NT2/D1 (cell line): Measurements from ENCODE around the gene TBX2.
A peak's percentile ranks its signal among the peaks of the same experiment; 100 is the strongest.

Experiments used
- DNase-seq: peaks from one replicate; pipeline ENCODE4 v3.0.0-alpha.2; 2011; ENCODE audit warnings: low read depth, low spot score
- H3K27me3 ChIP-seq: 2 replicates; pipeline ENCODE4 v1.6.0; 2011; ENCODE audit warnings: mild to moderate bottlenecking; ENCODE audit not compliant: insufficient read length, insufficient read depth
- H3K36me3 ChIP-seq: 2 replicates; pipeline ENCODE4 v1.6.1; 2011; ENCODE audit warnings: mild to moderate bottlenecking, low read length, mixed read lengths; ENCODE audit not compliant: insufficient read depth, insufficient read length
- H3K4me1 ChIP-seq: 2 replicates; pipeline ENCODE4 v1.5.1; 2011; ENCODE audit not compliant: insufficient read depth, insufficient read length
- H3K4me3 ChIP-seq: 2 replicates; pipeline ENCODE4 v1.5.1; 2011; ENCODE audit warnings: low read depth; ENCODE audit not compliant: insufficient read length
- H3K9ac ChIP-seq: 2 replicates; pipeline ENCODE4 v1.6.0; 2011; ENCODE audit warnings: low read depth; ENCODE audit not compliant: insufficient read length
- H3K9me3 ChIP-seq: 2 replicates; pipeline ENCODE4 v1.5.1; 2011; ENCODE audit warnings: mild to moderate bottlenecking, low read length; ENCODE audit not compliant: insufficient read depth
- SUZ12 ChIP-seq: IDR thresholded peaks from 2 replicates; pipeline ENCODE4 v1.6.1; 2011; ENCODE audit not compliant: insufficient read length, insufficient read depth; ENCODE audit errors: extremely low read depth
- YY1 ChIP-seq: IDR thresholded peaks from 2 replicates; pipeline ENCODE4 v1.6.1; 2011; ENCODE audit not compliant: insufficient read length, insufficient read depth
- ZNF274 ChIP-seq: IDR thresholded peaks from 2 replicates; pipeline ENCODE4 v1.6.1; 2011; ENCODE audit warnings: mild to moderate bottlenecking, low read depth, low read length

TBX2 gene

GRCh38 chr17:61411261-61412142 is 11.9 kb downstream of the TBX2 start:
- TF ChIP-seq SUZ12 (no peak), YY1 (no peak), ZNF274 (no peak)
- H3K27me3 ChIP-seq: peaks cover 54% of the 10 kb centered on the region
- H3K36me3 ChIP-seq: no peaks in the 10 kb centered on the region
- H3K4me1 ChIP-seq: peaks cover 9% of the 10 kb centered on the region
- peak overlapping the region; percentile 88 for H3K9ac ChIP-seq
- H3K4me3 ChIP-seq: peak overlapping the region; percentile 73
- no peak for DNase-seq
- H3K9me3 ChIP-seq: peaks cover 39% of the 10 kb centered on the region; the same call in 1 of the 2 replicates

- TF ChIP-seq SUZ12 (no peak), YY1 (no peak), ZNF274 (no peak)
- Histone ChIP-seq H3K9me3 (peaks cover 39% of the 10 kb centered on the region; the same call in 1 of the 2 replicates), H3K9ac (peak overlapping the region; percentile 88), H3K4me1 (peaks cover 11% of the 10 kb centered on the region), H3K4me3 (peak overlapping the region; percentile 73), H3K27me3 (peaks cover 46% of the 10 kb centered on the region), H3K36me3 (no peaks in the 10 kb centered on the region)
- no peak for DNase-seq
These were observed 12.7 kb downstream of the TBX2 start for GRCh38 chr17:61412143-61412859.

DNA sequence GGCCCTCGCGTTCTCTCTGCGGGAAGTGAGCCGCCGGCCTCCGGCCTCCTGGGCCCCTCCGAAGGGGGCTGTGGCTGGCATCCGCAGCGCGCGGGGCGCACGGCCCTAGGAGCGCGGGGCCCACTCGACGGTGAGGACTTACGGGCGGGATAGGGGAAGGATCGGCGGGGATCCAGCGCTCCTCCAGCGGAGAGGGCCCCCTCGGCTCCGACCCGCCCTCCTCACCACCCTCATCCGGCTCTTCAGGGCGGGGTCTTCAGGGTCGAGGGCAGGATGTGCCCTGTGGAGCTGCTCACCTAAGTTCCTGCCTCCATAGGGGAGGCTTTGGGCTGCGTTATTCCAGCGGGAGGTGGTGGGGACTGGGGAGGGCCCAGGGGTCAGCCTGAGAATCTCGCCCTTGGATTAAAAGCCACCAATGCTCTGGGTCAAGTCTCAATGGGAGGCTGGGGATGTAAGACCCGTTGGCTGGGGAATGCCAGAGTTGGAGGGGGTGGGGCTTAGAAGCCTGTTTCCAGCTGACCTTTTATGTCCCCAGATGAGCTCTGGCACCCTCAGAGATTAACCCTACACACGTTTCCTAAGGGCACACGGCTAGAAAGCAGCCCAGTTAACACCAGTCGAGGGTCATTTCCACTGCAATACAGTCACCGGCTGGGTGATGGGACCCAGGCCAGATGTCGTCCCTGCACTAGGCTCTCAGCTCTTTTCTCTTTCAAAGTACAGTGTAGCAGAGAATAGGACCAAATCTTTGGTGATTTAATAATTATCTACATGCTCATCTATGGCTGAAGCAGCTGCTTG is 13.4 kb downstream of the TBX2 start:
- H3K9ac ChIP-seq: peak overlapping the region; percentile 88
- TF ChIP-seq SUZ12: no peak
- peaks cover 42% of the 10 kb centered on the region for H3K27me3 ChIP-seq

DNA sequence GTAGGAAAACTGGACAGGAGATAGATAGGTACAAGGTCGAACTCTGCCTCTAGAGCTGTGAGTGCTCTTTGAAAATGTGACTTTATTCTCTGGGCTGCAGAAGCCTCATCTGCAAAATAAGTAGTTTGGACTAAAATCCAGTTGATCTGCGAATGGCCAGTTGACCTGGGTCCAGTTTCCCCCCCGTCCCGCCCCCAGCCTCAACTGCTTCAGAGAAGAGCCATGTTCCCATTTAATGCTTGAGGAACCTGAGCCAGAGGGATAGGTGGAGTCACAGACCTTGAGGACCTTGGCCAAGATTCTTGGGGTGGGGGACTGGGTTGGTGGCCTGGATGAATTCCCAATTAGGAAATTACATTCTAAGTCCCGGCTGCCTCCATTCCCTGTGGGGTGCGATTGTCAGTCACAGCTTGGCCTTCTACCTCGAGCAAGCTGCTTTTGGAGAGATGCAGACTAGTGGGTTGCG is 14.1 kb downstream of the TBX2 start:
- no peak for TF ChIP-seq YY1
- no peak for TF ChIP-seq ZNF274
- TF ChIP-seq SUZ12: no peak
- peaks cover 11% of the 10 kb centered on the region for H3K4me1 ChIP-seq
- peaks cover 33% of the 10 kb centered on the region; the same call in 1 of the 2 replicates for H3K9me3 ChIP-seq
- no peak overlapping the region for H3K9ac ChIP-seq
- H3K27me3 ChIP-seq: peaks cover 36% of the 10 kb centered on the region
- no peak for DNase-seq
- no peaks in the 10 kb centered on the region for H3K36me3 ChIP-seq
- peak overlapping the region; percentile 73 for H3K4me3 ChIP-seq

More for the DNA sequence above, 13.4 kb downstream of the TBX2 start:
- H3K9me3 ChIP-seq: peaks cover 39% of the 10 kb centered on the region; the same call in 1 of the 2 replicates
- peak overlapping the region; percentile 73 for H3K4me3 ChIP-seq
- H3K4me1 ChIP-seq: peaks cover 11% of the 10 kb centered on the region
- no peaks in the 10 kb centered on the region for H3K36me3 ChIP-seq
- no peak for DNase-seq

DNA sequence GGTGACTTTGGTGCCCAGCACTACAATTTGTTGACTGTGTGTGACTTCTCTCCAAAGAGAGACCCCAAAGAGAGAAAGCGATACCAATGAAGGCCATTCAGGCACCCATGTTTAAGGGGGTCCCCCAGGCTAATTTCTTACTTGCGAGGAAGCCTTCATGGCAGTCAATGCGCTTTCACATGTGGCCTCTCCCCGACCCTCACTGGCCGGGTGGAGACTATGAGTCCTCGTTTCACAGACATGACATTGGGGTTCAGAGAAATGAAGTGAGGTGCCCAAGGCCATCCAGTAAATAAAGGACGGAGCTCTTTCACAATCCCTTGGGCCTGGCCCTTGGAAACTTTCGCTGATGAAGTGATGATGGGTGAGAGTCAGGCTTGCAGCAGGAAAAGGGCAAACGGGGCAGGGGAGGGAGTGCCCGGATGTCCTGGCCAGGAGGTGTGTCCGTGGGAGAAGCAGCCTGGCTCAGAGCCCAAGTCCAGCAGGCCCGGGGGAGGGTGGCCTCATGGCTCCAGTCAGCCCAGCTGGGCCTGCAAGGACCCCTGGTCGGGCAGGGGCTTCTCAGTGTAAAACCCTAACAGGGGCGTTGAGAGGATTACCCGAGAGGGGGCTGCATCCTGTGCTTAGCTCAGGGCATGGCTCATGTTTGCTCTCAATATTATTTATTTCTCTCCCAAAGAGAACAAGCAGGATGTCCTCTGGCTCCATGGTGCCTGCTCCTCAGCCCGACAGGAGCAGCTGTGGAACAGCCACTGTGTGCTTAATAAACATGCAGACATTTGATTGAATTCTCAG is 14.7 kb downstream of the TBX2 start:
- Histone ChIP-seq H3K4me3 (no peak overlapping the region), H3K36me3 (no peaks in the 10 kb centered on the region), H3K9me3 (peaks cover 32% of the 10 kb centered on the region; the same call in 1 of the 2 replicates), H3K9ac (no peak overlapping the region), H3K4me1 (peaks cover 11% of the 10 kb centered on the region), H3K27me3 (peaks cover 29% of the 10 kb centered on the region)
- DNase-seq: no peak
- TF ChIP-seq ZNF274: peak; percentile 54
- no peak for TF ChIP-seq SUZ12

DNA sequence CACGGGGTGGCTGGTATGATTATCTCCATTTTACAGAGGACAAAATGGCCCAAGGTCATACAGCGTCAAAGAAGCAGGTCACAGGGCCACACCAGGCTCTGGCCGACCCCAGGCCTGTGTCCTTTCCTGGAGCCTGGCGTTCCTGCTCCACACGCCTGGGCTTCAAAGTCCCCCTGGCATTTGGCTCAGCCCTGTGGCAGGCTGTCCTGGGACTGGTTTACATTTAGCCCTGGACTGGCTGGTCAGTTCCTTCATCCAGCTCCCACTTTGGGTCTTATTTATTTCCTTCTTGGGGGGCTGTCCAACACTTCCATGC is 15.3 kb downstream of the TBX2 start:
- Histone ChIP-seq H3K36me3 (no peaks in the 10 kb centered on the region), H3K27me3 (peaks cover 24% of the 10 kb centered on the region)
- TF ChIP-seq ZNF274: no peak
- no peak for TF ChIP-seq SUZ12
- no peak for TF ChIP-seq YY1

More for the DNA sequence above, 15.3 kb downstream of the TBX2 start:
- Histone ChIP-seq H3K4me1 (peaks cover 11% of the 10 kb centered on the region), H3K9me3 (peaks cover 26% of the 10 kb centered on the region; the same call in 1 of the 2 replicates), H3K9ac (no peak overlapping the region), H3K4me3 (no peak overlapping the region)
- no peak for DNase-seq
